ENCODE results near the gene LCORL.
"Not testable (repeated sequence)": the region's sequence is repeated elsewhere in the genome, so short reads cannot be mapped to it uniquely, and the experiment has no call there.

LCORL gene

DNA sequence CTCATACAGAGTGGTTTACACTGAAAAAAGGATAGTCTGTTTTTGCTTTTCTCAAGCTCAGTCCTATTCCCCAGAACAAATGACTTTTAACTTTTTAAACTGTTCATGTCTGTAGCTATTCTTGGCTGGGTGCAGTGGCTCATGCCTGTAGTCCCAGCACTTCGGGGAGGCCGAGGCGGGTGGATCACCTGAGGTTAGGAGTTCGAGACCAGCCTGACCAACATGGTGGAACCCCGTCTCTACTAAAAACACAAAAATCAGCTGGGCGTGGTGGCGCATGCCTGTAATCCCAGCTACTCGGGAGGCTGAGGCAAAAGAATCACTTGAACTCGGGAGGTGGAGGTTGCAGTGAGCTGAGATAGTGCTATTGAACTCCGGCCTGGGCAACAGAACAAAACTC lies 14.8 kb upstream of the LCORL start:
- H3K27ac Mint-ChIP-seq; H3K9me3 Mint-ChIP-seq; H3K27me3 Mint-ChIP-seq; intact Hi-C loops (cut with micrococcal nuclease); H3K36me3 Mint-ChIP-seq (ENCODE audit: low read depth); H3K4me1 Mint-ChIP-seq (ENCODE audit: low read depth); H3K4me3 Mint-ChIP-seq: not testable (repeated sequence)

DNA sequence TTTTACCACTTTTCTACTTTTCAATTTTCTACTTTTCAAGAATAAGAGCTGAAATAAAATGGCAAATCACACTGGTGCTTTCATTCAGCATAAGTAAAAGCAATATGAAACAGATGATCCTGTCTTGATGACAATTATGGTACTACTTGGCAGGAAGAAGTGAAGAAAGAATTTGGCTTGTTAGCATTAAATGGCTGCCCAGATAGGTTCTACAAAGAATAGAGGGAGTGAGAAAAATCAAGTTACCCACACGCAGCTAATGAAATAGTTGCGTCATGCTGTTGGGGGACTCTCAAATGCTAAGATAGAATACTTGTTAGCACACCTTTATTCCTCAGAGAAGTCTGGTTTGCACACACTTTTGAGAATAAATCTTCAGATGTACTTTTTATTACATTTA lies 12.5 kb upstream of the LCORL start:
- intact Hi-C loops (cut with micrococcal nuclease) = no loop called here
- no peak overlapping the region for H3K27ac Mint-ChIP-seq
- no peak overlapping the region for H3K4me3 Mint-ChIP-seq
- H3K27me3 Mint-ChIP-seq = peaks cover 2% of the 10 kb centered on the region
- H3K36me3 Mint-ChIP-seq (ENCODE audit: low read depth) = no peaks in the 10 kb centered on the region
- no peaks in the 10 kb centered on the region for H3K4me1 Mint-ChIP-seq (ENCODE audit: low read depth)
- peaks cover 11% of the 10 kb centered on the region for H3K9me3 Mint-ChIP-seq

DNA sequence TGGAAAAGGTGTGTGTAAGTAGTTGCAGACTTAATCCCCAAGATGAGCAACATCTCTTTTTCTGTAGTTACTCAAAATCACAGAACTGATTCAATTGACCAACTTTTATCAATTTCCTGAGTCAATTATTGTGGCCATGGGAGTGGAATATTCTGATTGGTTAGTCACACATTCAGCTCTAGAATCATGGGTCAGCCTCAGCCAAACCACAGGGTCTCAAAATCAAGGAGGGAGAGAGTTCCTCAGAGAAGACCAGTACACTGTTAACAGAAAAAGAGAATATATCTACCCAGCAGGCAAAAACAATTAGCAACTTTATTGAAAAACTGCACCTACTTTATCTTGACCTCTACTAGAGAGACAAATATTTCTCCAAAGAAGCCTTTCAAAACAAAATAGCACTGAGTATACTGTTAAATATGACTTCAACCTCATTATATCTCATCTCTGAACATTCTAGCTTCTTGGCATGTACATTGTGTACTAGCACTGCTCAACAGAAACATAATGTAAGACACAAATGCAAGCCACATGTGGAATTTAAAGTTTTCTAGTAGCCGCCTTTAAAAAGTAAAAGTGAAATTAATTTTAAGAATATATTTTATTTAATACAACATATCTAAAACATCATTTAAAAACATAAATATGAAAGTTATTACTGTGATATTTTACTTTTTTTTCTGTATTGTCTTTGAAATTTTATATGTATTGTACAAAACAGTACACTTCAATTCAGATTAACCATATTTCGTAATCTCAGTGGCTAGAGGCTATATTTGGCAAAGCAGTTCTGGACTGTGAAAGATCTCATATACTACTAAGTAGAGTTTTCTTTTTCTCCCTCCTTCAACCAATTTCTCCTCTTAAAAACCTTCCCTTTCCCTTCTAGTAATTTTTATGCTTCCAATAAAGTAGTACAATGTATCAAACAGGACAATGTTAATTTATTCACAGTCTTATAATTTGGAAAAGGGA lies 11.8 kb upstream of the LCORL start:
- Mint-ChIP-seq H3K36me3 (ENCODE audit: low read depth) (no peaks in the 10 kb centered on the region), H3K27ac (no peak overlapping the region), H3K4me1 (ENCODE audit: low read depth) (no peaks in the 10 kb centered on the region), H3K27me3 (peaks cover 2% of the 10 kb centered on the region), H3K9me3 (peaks cover 11% of the 10 kb centered on the region), H3K4me3 (no peak overlapping the region)
- intact Hi-C loops (cut with micrococcal nuclease) = no loop called here

DNA sequence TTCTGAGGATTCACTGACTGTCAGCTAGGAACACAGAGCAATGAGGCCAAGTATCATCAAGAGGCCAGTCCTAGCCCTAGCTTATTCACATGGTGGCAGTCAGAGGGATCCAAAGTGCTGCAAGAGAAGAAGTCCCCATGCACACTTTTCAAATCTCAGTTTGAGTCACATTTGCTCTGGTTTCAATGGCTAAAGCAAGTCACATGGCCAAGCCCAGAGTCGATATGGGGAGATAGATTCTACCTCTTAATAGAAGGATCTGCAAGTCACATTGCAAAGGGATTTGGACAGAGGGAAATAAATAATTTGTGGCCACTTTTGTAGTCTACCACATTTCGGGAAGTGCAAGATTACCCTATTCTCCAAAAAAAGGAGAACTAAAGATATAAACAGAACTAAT lies 3.7 kb upstream of the LCORL start:
- H3K9me3 Mint-ChIP-seq = peaks cover 3% of the 10 kb centered on the region
- no peak overlapping the region for H3K27ac Mint-ChIP-seq
- intact Hi-C loops (cut with micrococcal nuclease) = no loop called here
- H3K4me1 Mint-ChIP-seq (ENCODE audit: low read depth) = peaks cover 5% of the 10 kb centered on the region
- H3K4me3 Mint-ChIP-seq = no peak overlapping the region
- H3K36me3 Mint-ChIP-seq (ENCODE audit: low read depth) = peaks cover 16% of the 10 kb centered on the region
- peaks cover 15% of the 10 kb centered on the region for H3K27me3 Mint-ChIP-seq

DNA sequence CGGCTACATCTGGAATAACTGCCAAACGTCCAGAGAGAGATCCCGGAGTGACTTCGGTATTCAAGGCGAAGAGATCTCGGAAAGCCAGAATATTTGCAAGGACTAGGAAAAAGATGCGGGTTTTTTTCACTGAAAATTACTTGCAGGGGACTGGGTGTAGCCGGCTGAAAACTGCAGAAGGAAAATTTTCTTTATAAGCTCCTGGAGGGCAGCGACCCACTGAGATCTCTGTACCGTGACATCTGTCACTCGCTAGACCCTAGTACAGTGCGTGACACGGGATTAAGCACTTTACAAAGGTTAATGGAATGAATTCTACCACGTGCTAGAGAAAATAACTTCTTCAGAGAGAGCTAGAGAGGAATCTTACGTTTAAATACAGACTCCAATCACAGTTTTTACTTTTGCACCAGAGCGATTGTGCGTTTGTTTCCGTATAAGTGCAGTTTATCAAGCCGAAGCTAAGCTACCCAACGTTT lies 1.1 kb upstream of the LCORL start:
- Mint-ChIP-seq H3K36me3 (ENCODE audit: low read depth) (peaks cover 16% of the 10 kb centered on the region), H3K4me3 (peak overlapping the region; percentile 90), H3K9me3 (no peaks in the 10 kb centered on the region), H3K4me1 (ENCODE audit: low read depth) (peaks cover 15% of the 10 kb centered on the region), H3K27me3 (peaks cover 15% of the 10 kb centered on the region), H3K27ac (peak overlapping the region; percentile 99)
- intact Hi-C loops (cut with micrococcal nuclease) = loop anchor here (1.0 kb wide), 1 partner anchor 212 kb away; the partner anchor contains the start of genes DCAF16 and NCAPG

DNA sequence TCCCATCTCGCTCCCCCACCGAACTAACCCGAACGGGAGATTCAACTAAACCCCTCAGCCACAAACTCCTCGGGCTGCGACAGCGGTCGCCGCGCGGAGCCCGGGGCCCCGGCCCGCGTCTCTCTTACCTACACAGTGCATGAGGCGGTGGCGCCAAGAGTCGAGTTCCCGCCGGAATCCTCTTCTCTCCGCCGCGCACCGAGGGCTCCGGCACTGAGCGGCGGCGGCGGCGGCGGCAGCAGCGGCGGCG lies 160 bp downstream of the LCORL start:
- intact Hi-C loops (cut with micrococcal nuclease) = loop anchor here (2.0 kb wide), 1 partner anchor 407 kb away; the partner anchor contains the start of gene MED28
- H3K27me3 Mint-ChIP-seq = peaks cover 15% of the 10 kb centered on the region
- peaks cover 16% of the 10 kb centered on the region for H3K36me3 Mint-ChIP-seq (ENCODE audit: low read depth)
- peak overlapping the region; percentile 90 for H3K4me3 Mint-ChIP-seq
- peaks cover 15% of the 10 kb centered on the region for H3K4me1 Mint-ChIP-seq (ENCODE audit: low read depth)
- no peaks in the 10 kb centered on the region for H3K9me3 Mint-ChIP-seq
- H3K27ac Mint-ChIP-seq = peak overlapping the region; percentile 99

DNA sequence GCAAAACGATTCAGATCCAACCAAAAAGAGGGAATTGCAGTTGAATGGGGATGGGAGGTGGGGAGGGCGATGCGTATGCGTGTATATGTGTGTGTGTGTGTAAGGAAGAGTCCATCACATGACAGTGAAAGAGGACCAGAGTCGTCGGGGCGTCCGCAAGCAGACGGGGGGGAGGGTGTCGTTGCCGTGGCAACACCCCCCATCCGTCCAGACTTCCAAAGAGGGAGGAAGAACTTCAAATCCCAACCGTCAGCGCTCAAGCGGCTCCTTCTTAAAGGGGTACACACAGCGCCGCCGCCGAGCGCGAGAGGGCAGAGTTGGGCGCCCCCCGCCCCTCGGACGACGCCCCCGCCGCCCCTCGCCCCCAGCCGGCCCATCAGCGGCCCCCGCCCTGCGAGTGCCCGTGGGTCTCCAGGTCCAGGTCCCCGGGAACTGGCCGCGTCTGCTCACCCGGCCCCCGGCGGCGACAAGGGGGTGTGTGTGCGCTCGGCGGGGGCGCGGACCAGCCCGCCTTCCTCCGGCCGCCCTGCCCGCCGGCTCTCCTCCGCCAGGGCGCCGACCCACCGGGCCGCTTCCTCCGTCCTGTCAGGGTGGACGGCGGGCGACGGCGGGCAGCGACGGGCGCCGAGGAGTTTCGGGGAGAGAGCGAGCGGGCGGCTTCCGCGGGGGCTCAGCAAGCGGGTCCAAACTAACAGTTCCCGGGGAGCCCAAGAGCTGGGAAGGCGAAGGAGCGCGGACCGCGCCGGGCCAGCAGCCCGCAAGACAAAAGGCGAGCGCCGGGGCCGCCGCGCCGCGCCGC lies 685 bp downstream of the LCORL start:
- peaks cover 16% of the 10 kb centered on the region for H3K36me3 Mint-ChIP-seq (ENCODE audit: low read depth)
- peaks cover 19% of the 10 kb centered on the region for H3K4me1 Mint-ChIP-seq (ENCODE audit: low read depth)
- peak overlapping the region; percentile 90 for H3K4me3 Mint-ChIP-seq
- peaks cover 15% of the 10 kb centered on the region for H3K27me3 Mint-ChIP-seq
- H3K9me3 Mint-ChIP-seq = no peaks in the 10 kb centered on the region
- H3K27ac Mint-ChIP-seq = peak overlapping the region; percentile 99
- intact Hi-C loops (cut with micrococcal nuclease) = loop anchor here (2.0 kb wide), 1 partner anchor 406 kb away; the partner anchor contains the start of gene MED28

DNA sequence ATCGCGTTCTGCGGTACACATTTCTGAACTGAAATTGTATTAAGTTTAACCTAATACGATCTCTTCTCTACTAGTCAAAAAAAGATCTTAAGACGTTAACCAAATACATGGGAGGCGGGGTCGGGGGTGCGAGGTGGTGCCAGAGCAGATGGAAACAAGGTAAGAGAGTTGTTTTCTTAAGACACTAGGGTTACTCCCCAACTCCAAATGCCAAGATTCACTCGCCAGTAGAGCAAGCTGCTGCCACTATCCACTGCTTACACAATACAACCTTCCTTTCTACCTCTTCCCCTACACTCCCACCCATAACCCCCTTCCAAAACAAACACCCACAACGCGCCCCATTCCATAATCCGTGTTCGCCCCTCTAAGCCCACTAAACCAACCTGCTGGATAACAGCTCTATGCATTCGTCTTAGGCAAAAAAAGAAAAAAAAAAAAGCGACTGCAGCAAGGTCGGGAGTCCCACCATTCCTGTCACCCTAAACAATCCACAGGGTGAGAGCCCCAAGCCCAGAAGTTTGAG lies 1.3 kb downstream of the LCORL start:
- Mint-ChIP-seq H3K27ac (peak overlapping the region; percentile 99), H3K27me3 (peaks cover 15% of the 10 kb centered on the region), H3K36me3 (ENCODE audit: low read depth) (peaks cover 16% of the 10 kb centered on the region), H3K4me1 (ENCODE audit: low read depth) (peaks cover 25% of the 10 kb centered on the region), H3K4me3 (peak overlapping the region; percentile 90), H3K9me3 (no peaks in the 10 kb centered on the region)
- intact Hi-C loops (cut with micrococcal nuclease) = loop anchor here (2.0 kb wide), 1 partner anchor 405 kb away; the partner anchor contains the start of gene MED28

DNA sequence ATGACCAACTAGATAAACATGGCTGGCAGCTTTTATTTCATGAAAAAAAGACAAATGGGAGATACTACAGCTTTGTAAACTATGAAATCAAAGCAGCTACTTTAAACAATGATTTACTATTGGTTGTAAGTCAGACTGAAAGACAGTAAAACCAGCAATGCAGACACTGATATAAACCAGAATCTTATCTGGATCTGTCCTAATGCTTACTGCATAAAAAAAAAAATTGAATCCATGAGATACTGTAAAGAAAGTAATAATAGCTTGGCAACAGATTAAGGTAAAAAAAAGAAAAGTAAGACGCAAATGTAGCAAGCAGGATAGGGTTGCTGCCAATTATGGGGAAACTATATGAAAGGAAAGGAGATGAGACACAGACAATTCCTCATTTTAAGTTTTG lies 7.3 kb downstream of the LCORL start:
- intact Hi-C loops (cut with micrococcal nuclease) = no loop called here
- Mint-ChIP-seq H3K4me1 (ENCODE audit: low read depth) (peaks cover 42% of the 10 kb centered on the region), H3K4me3 (peak overlapping the region; percentile 24), H3K27ac (peak overlapping the region; percentile 11), H3K27me3 (no peaks in the 10 kb centered on the region), H3K9me3 (no peaks in the 10 kb centered on the region), H3K36me3 (ENCODE audit: low read depth) (no peaks in the 10 kb centered on the region)

DNA sequence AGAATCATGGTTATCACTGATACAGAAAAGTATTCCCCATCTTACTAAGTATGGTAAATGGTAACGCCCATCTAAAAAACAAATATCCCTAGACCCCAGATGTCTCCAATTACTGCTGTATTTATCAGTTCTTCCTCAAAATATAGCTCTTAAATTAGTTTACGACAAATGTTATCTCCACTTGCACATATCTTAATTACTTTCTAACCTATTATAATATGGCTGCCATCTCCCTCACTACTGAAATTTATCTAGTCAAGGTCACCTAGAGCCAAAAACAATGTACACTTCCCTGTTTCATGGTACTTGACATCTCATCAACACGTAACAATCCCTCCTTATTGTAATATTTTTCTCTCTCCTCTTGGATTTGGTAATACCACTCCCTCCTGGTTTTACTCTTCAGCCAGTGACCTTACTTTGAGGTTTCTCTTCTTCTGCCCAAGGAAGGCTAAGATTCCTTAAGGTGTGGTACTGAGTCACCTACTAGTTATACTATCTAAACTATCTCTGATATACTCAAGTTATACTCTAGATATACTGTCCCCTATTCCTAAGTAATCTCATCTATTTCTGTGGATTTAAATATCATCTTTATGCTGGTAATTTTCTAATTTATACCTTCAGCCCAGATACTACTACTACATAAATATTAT lies 8.6 kb downstream of the LCORL start:
- Mint-ChIP-seq H3K4me3 (no peak overlapping the region), H3K9me3 (no peaks in the 10 kb centered on the region), H3K36me3 (ENCODE audit: low read depth) (no peaks in the 10 kb centered on the region), H3K4me1 (ENCODE audit: low read depth) (peaks cover 46% of the 10 kb centered on the region), H3K27ac (no peak overlapping the region), H3K27me3 (no peaks in the 10 kb centered on the region)
- intact Hi-C loops (cut with micrococcal nuclease) = no loop called here

DNA sequence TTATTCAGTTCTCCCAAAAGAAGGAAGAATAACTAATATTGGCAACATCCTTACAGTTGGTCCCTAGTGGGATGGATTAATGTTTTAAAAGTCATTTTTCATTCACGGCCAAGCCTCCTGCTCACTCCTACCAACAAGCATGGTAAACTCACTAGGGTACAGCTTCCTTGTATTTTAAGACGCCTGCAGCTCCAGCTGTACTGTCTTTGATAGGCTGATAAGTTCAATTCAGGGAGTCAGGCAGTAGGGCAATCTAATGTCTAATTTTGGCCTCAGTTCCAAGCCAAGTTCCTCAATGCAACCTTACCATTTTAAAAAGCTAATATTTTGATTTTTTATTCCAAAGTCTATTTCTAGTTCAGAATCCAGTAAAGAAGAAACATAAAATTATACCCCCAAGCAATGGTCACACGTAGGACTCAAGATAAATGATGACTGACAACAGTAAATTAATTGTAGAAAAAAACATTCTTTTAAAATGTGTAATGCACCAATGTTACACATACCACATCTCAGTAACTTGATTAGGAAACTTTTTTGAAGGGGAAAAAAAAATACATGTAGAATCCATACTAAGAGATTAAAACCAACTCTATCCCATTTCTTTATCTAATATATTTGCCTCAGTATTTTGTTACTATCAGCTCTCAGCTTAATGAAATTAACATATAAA lies 9.3 kb downstream of the LCORL start:
- intact Hi-C loops (cut with micrococcal nuclease) = no loop called here
- H3K36me3 Mint-ChIP-seq (ENCODE audit: low read depth) = no peaks in the 10 kb centered on the region
- H3K4me1 Mint-ChIP-seq (ENCODE audit: low read depth) = peaks cover 46% of the 10 kb centered on the region
- no peak overlapping the region for H3K27ac Mint-ChIP-seq
- no peaks in the 10 kb centered on the region for H3K27me3 Mint-ChIP-seq
- H3K9me3 Mint-ChIP-seq = peaks cover under 1% of the 10 kb centered on the region
- no peak overlapping the region for H3K4me3 Mint-ChIP-seq

DNA sequence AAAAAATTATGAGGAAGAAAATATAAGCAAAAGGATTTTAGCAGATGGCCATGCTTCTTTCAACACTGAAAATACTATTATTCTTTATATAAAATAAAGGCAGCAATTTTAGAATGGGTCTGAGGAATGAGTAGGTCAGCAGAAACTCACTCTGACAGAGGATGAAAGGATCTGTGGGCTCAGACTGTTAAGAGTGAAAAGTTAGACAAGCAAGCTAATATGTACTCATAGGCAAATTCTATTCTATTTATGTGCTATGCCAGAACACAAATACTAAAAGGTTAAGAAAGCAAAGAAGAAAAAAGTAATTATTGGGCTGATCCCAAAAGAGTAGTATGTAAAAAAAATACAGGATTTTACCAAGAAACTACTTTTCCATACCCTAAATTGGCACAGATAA lies 13.9 kb downstream of the LCORL start:
- peaks cover 24% of the 10 kb centered on the region for H3K9me3 Mint-ChIP-seq
- no peak overlapping the region for H3K4me3 Mint-ChIP-seq
- H3K4me1 Mint-ChIP-seq (ENCODE audit: low read depth) = peaks cover 29% of the 10 kb centered on the region
- no peak overlapping the region for H3K27ac Mint-ChIP-seq
- no peaks in the 10 kb centered on the region for H3K27me3 Mint-ChIP-seq
- peaks cover 23% of the 10 kb centered on the region for H3K36me3 Mint-ChIP-seq (ENCODE audit: low read depth)
- intact Hi-C loops (cut with micrococcal nuclease) = no loop called here

DNA sequence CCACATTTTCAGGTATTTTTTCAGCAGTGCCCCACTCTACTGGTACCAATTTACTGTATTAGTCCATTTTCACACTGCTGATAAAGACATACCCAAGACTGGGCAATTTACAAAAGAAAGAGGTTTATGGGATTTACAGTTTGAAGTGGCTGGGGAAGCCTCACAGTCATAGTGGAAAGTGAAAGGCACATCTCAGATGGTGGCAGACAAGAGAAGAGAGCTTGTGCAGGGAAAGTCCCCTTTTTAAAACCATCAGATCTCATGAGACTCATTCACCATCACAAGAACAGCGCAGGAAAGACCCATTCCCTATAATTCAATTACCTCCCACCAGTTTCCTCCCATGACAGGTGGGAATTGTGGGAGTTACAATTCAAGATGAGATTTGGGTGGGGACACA lies 15.1 kb downstream of the LCORL start:
- intact Hi-C loops (cut with micrococcal nuclease); H3K27ac Mint-ChIP-seq; H3K27me3 Mint-ChIP-seq; H3K4me3 Mint-ChIP-seq: not testable (repeated sequence)
- H3K36me3 Mint-ChIP-seq (ENCODE audit: low read depth) = peaks cover 23% of the 10 kb centered on the region
- H3K4me1 Mint-ChIP-seq (ENCODE audit: low read depth) = peaks cover 19% of the 10 kb centered on the region
- peaks cover 24% of the 10 kb centered on the region for H3K9me3 Mint-ChIP-seq
